Panc1 (cell line): Measurements from ENCODE around the gene SLC14A1.

Experiments
- CTCF ChIP-seq: fragments of 450-650 bp; IDR thresholded peaks from 2 replicates; pipeline ENCODE4 v1.5.1; 2017; ENCODE audit warnings: mild to moderate bottlenecking
- POLR2AphosphoS5 ChIP-seq: IDR thresholded peaks from 2 replicates; pipeline ENCODE4 v1.6.1; 2012; ENCODE audit warnings: mild to moderate bottlenecking, low read depth, low read length, moderate library complexity
- TF ChIP-seq, protein P1 (sequence below), 2 experiments: IDR thresholded peaks; 2 replicates each; pipeline ENCODE4 v1.6.1; 2011 to 2012; ENCODE audit warnings: low read depth in 2 of 2, control low read depth in 1 of 2, low read length in 1 of 2, mild to moderate bottlenecking in 1 of 2, moderate library complexity in 1 of 2; ENCODE audit not compliant: insufficient read depth in 1 of 2

GRCh38 chr18:45728336-45729010 lies 4.5 kb downstream of the SLC14A1 start:
- TF ChIP-seq CTCF (no peak), POLR2AphosphoS5 (no peak)
- TF ChIP-seq, protein P1, sequence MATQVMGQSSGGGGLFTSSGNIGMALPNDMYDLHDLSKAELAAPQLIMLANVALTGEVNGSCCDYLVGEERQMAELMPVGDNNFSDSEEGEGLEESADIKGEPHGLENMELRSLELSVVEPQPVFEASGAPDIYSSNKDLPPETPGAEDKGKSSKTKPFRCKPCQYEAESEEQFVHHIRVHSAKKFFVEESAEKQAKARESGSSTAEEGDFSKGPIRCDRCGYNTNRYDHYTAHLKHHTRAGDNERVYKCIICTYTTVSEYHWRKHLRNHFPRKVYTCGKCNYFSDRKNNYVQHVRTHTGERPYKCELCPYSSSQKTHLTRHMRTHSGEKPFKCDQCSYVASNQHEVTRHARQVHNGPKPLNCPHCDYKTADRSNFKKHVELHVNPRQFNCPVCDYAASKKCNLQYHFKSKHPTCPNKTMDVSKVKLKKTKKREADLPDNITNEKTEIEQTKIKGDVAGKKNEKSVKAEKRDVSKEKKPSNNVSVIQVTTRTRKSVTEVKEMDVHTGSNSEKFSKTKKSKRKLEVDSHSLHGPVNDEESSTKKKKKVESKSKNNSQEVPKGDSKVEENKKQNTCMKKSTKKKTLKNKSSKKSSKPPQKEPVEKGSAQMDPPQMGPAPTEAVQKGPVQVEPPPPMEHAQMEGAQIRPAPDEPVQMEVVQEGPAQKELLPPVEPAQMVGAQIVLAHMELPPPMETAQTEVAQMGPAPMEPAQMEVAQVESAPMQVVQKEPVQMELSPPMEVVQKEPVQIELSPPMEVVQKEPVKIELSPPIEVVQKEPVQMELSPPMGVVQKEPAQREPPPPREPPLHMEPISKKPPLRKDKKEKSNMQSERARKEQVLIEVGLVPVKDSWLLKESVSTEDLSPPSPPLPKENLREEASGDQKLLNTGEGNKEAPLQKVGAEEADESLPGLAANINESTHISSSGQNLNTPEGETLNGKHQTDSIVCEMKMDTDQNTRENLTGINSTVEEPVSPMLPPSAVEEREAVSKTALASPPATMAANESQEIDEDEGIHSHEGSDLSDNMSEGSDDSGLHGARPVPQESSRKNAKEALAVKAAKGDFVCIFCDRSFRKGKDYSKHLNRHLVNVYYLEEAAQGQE (IDR thresholded peaks at IDR 0.05; ENCODE audit: insufficient read depth in 1 of 2, low read depth in 2 of 2, low read length in 1 of 2), result no peak
